Gastrocnemius medialis (tissue), 4 donors: ENCODE data around the gene CIAO3.

Experiments
- CTCF ChIP-seq, 5 experiments: fragments of 450-650 bp in 3 of 5; fragments of 200-600 bp in 2 of 5; sonication (generic) in 2 of 5; IDR thresholded peaks in 4 of 5; conservative IDR thresholded peaks in 1 of 5; 1 replicate in 4 of 5; 2 replicates in 1 of 5; pipeline ENCODE4 v1.5.1; 2016 to 2019; ENCODE audit warnings: antibody characterized with exemption in 5 of 5, mild to moderate bottlenecking in 3 of 5, moderate library complexity in 3 of 5
- POLR2A ChIP-seq, 2 donors: fragments of 450-650 bp; IDR thresholded peaks; one replicate each; pipeline ENCODE4 v1.6.1; 2017; ENCODE audit warnings: antibody characterized with exemption in 2 of 2, mild to moderate bottlenecking in 2 of 2, moderate library complexity in 2 of 2

GRCh38 chr16:733382-734207 lies 7.2 kb downstream of the CIAO3 start:
- TF ChIP-seq POLR2A (IDR thresholded peaks at IDR 0.05) (no peak), CTCF (IDR thresholded peaks at IDR 0.05 in 4 of 5, conservative IDR thresholded peaks at IDR 0.05 in 1 of 5) (no peak)
